Breast epithelium (tissue), 3 donors: Measurements from ENCODE around the gene SLC17A2.

Source experiments
- CTCF ChIP-seq, 3 donors: fragments of 450-650 bp; IDR thresholded peaks; one replicate each; pipeline ENCODE4 v1.5.1; 2016 to 2017; ENCODE audit warnings: antibody characterized with exemption in 3 of 3, mild to moderate bottlenecking in 3 of 3, moderate library complexity in 3 of 3
- POLR2A ChIP-seq: fragments of 450-650 bp; IDR thresholded peaks from one replicate; pipeline ENCODE4 v1.6.1; 2016; ENCODE audit warnings: antibody characterized with exemption, mild to moderate bottlenecking, moderate library complexity
- POLR2AphosphoS5 ChIP-seq, 3 donors: sonication (generic); formaldehyde crosslinking; IDR thresholded peaks; one replicate each; pipeline ENCODE4 v1.6.1; 2017; ENCODE audit warnings: antibody characterized with exemption in 3 of 3

- TF ChIP-seq POLR2A = no peak
- TF ChIP-seq CTCF (IDR thresholded peaks at IDR 0.05) = no peak
- TF ChIP-seq POLR2AphosphoS5 (IDR thresholded peaks at IDR 0.05) = no peak
Observed at GRCh38 chr6:25869840-25870239, 60.7 kb downstream of the SLC17A2 start.
